Mesenteric fat pad (tissue), 1 donor: ENCODE data around the gene UAP1L1. TPM values are rescaled to one million over a fixed set of nuclear protein-coding genes. Genes with fewer than 3 reads are reported as not detected.
A peak's percentile ranks its signal among the peaks of the same experiment; 100 is the strongest.
"Not testable (repeated sequence)": the region's sequence is repeated elsewhere in the genome, so short reads cannot be mapped to it uniquely, and the experiment has no call there.

Source experiments
- DNase-seq: peaks from one replicate; pipeline ENCODE4 v3.0.0-alpha.2; 2020; ENCODE audit warnings: low spot score
- long read RNA-seq: library from polyadenylated mRNA; unstranded; transcript quantifications from one replicate; pipeline ENCODE4 v2.0.0, GENCODE V29; 2020
- total RNA-seq: library from RNA; stranded (reverse); fragmentation: NEBNext Ultra II Directional; extraction: Animal tissue kit (Norgen Biotek cat#: 25700); gene quantifications from one replicate; pipeline ENCODE4 v1.2.1, GENCODE V29; 2021
- donor health status: DM: yes; HTN: yes; CAD: no.

The UAP1L1 gene
- total RNA-seq = 28.1 TPM
- long read RNA-seq, partial matches to known transcripts = 10 of 10 reads
- long read RNA-seq, other reads (novel, unspliced or antisense) = 0 of 10 reads

DNA sequence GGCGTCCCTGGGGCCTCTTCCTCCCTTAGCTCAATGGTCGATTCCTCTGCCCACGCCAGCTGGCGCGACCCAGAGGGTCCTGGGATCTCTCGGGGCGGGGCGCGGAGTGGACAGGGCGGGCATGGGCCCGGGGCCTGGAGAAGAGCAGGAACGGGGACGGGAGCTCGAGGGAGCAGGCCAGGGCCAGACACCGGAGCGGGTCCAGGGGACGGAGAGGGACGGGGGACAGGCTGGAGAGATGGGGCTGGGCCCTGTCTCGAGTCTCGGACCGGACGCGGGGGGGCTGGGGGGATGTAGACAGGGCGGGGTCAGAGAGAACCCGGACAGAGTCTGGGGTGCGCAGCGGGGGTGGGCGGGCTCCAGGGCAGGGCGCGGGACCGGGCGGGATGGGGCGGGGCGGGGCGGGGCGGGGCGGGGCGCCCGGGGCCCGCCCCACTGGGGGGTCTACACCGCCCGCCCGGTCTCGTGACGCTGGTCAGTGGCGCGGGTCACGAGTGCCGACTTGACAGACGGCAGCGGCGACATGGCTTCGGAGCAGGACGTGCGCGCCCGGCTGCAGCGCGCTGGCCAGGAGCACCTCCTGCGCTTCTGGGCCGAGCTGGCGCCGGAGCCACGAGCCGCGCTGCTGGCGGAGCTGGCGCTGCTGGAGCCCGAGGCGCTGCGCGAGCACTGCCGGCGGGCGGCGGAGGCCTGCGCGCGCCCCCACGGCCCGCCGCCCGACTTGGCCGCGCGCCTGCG lies at the start of gene UAP1L1:
UAP1L1 (plus strand) TSS at position 508 of the 738 bp plus-strand sequence; CDS start at position 524, 16 bp downstream.
- peak; percentile 91 for DNase-seq

DNA sequence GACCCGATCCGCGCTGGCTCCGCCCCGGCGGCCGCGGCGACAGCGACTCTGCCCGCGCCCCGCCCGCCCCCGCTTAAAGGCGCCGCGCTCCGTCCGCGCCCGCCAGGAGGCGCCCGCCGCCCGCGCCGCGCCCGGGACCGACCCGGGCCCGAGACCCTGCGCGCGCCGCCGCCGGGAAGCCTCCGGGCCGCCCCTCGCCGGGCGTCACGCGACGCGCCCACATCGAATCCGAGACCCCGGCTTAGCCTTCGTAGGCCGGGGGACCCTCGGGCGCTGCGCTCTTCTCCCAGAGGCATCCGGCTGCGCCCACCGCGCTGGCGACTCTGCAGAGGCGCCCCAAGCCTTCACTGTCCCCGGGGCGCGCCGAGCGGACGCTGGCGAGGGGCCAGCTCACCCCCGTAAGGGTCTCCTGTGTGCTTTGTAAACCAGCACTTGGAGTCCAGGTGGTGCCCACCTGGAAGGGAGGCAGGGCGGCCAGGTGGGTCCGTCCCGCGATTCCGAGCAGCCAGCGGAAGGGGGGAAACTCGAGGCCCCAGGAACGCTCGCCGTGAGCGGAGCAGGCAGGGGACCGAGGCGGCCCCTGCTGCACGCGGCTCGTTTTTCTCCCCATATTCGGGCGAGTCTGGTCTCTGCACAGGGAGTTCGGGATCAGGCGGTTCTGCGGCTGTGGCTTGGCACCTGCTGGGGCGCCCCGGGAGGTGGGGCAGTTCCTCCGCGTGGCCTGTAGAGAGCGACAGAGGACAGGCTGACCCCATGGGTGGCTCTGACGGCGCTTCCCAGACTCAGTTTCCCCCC lies 48.9 kb upstream of the UAP1L1 start:
- no peak for DNase-seq

DNA sequence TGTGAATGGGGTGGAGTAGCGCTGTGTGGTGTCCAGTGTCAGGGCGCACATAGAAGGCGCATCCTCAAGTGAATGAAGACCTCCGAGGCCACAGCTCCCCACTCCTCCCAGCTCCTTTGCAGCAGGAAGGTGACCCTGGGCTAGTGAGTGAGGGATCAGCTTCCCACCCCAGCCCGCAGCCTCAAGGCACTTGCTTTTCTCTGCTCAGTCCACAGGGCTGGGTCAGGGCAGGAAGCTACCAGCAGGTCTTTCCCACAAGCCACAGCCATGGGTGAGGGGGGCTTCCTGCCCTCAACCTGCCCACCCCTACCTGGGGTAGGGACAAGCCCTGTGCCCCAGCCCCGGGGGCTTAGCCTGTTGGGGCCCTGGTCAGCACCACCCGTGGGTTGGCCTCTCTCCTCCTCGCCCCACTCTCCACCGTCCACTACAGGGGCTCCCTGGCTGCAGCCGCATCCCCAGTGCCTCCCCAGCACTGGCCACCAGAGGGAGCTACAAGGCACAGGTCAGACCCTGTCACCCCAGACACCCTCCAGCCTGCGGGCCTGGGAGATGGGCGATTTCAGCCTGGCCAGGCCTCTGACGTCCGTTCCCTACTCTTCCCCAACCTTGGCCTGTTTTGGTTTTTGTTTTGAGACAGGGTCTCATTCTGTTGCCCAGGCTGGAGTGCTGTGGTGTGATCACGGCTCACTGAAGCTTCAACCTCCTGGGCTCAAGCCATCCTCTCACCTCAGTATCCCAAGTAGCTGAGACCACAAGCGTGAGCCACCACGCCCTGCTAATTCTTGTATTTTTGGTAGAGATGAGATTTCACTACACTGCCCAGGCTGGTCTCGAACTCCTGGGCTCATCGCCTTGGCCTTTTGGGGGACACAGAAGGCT lies 48.0 kb upstream of the UAP1L1 start:
- no peak for DNase-seq

DNA sequence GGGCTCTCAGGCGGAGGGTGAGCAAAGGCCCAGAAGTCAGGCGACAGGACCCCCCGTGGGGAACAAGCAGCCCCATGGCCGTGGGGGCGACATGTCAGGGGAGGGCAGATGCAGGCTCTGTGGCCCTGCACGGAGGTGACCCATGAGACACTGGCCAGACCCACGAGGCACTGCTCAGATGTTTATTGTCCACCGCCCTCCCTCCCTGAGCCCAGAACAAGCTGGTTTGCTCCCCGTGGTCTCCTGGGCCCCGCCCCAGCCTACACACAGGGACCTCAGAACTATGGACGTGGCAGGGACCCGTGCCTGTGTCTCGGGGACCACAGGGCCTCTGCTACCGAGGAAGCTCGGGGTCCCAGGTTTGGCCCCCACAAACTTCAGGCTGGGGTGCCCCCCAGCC lies 47.3 kb upstream of the UAP1L1 start:
- no peak for DNase-seq

- no peak for DNase-seq
These were observed 46.5 kb upstream of the UAP1L1 start for GRCh38 chr9:137030538-137031527.

DNA sequence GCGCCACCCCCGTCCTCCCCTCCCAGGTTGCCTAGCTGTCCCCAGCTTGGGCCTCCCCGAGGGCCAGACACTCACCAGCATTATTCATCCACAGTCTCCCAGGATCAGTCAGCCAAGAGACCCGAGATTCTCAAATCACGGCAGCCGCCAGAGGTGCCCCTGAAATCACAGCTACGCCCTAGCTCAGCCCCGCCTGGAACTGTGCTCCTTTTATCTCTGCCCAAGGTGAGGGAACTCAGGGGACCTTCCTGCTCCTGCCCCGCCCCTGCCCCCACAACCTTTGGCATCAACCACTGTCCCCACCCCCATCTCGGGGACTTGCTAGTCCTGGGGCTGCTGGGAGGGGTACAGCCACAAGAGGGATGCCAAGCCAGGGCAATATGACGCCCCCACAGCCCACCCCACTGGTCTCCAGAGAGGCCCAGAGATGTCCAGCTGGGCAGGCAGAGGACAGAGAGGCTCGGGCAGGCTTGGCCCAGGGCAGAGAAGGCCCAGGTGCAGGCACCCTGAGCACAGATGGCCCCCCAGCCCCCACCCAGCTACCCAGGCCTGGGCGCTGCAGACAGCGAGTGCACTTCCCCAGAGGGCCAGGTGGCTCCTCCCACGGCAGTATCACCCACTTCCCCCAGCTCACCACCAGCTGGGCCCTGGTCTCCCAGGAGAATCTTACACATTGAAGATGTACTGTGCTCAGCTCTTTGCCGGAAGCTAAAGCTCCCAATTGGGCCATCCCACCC lies 45.2 kb upstream of the UAP1L1 start, which contains the start of gene FUT7:
FUT7 (minus strand) TSS at position 185 of the 737 bp plus-strand sequence; CDS start at position 88, 97 bp downstream.
- no peak for DNase-seq

- DNase-seq = no peak
These were observed 44.5 kb upstream of the UAP1L1 start for GRCh38 chr9:137032858-137033257.

DNA sequence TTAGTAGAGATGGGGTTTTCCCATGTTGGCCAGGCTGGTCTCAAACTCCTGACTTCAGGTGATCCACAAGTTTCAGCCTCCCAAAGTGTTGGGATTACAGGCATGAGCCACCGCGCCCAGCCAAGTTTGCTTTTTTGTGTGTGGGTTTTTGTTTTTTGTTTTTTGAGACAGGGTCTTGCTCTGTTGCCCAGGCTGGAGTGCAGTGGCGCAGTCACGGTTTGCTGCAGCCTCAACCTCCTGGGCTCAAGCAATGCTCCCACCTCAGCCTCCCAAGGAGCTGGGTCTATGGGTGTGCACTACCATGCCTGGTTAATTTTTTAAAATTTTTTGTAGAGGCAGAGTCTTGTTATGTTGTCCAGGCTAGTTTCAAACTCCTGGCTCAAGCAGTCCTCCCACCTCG lies 43.8 kb upstream of the UAP1L1 start:
- DNase-seq = not testable (repeated sequence)

- DNase-seq = no peak
These were observed 43.1 kb upstream of the UAP1L1 start for GRCh38 chr9:137034039-137034708.

DNA sequence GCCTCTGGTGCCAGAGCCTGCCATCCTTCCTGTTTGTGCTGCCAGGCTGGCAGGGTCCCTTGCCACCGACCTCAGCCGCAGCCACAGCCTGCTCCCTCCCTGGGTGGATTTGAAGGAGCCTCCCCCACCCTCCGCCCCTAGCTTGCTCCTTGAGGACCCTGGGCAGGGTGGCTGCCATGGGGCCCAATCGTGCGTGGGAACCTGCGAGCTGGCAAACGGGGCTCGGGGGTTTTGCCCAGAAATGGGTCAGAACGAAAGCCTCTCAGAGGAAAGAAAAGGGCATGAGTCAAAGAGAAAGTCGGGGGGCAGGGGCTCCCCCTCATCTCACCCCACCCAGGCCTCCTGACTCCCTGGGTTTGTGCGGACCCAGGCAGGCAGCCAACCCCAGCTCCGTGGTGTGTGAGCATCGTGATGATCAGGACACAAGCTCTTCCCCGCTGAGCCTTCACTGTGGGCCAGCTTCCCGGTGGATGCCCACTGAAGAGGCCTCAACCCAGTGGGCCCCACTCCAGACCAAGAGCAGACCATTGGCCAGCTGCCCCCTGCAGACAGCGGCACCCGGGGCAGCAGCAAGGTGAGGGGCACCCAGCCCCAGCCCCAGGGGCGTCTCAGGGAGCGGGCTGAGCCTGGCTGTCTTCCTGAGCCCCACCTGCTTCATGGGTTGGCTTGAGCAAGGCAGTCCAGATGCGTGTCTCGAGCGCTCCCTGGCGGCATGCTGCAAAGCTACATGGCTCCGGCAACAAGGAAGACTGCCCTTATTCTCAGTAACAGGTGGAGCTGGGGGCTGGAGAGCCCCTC lies 42.4 kb upstream of the UAP1L1 start:
- no peak for DNase-seq

GRCh38 chr9:137035507-137035834 lies 41.8 kb upstream of the UAP1L1 start:
- DNase-seq = no peak

- DNase-seq = no peak
These were observed 41.4 kb upstream of the UAP1L1 start for GRCh38 chr9:137035937-137036336.

DNA sequence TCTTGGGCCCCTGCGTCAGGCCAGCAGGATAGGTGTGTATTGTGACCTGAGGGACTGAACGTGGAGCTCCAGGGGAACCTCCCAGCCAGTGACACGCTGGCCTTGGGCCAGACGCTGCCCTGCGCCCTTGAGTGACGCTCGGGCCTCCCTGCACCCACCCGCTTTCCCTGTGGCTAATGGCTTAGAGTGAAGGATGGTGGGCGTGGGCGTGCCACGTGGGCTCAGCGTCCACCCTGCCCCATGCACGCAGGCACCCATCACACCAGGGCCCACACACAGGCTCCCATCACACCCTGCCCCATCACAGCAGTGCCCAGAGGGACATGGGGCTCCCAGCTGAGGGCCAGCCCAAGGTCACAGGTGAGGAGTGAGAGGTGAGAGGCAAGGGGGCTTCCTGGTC lies 40.3 kb upstream of the UAP1L1 start:
- DNase-seq = no peak

DNA sequence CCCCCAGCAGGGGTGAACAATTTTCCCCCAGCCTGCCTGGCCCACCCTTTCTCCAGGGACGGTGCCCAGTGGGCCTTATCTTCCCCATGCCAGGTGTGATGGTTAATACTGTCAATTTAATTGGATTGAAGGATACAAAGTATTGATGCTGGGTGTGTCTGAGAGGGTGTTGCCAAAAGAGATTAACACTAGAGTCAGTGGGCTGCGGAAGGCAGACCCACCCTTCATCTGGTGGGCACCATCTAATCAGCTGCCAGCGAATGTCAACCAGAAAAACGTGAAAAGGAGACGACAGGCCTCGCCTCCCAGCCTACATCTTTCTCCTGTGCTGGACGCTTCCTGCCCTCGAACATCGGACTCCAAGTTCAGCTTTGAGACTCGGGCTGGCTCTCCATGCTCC lies 39.8 kb upstream of the UAP1L1 start:
- no peak for DNase-seq

DNA sequence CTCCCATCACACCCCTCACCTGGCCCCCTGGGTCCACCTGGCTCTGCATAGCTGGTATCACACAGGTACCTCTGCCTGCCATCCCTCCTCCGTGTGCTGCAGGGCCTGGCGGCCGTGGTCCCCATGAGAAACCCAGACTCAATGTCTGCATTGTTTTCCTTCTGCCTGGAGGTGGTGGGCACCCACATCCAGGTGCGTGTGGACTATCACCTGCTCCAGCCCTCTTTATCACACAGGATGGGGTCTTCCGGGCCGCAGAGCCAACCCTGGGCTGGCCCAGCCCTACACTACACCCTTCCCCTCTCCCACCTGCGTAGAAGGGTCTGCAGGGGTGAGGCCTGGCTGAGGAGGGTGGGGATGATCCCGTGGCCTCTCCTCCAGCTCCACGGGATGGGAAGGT lies 38.4 kb upstream of the UAP1L1 start:
- DNase-seq = no peak

DNA sequence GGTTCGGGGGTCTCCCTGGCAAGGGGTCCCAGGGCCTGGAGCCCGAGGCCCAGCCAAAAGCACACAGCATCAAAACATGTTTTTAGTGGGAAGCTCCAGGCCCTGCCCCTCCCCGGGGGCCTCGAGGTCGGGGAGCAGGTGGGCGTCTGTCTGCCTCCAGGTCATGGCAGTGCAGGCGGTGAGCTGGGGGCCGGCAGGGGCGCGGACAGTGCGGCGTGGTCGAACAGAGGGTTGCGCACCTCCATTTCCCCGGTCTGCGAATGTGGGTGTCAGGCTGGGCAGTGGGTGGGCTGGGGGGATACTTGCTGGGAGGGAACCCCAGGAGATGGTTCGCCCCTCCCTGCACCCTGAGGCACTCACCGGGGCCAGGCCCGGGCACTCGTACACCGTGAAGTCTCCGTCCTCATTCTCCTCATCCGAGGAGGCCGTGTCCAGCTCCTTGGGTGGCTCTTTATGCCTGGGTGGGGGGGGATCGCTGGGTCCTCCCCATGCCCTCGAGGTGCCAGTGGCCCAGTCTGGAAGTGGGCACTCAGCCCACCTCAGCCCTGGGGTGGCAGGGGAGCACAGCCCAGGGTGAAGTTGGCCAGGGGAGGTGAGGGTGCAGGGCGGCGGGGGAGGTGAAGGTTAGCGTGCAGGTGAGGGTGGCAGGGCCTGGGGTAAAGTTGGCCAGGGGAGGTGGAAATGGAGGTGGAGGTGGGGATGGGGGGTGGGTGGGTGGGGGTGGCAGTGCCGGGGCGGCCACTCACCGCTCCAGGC lies 37.5 kb upstream of the UAP1L1 start:
- DNase-seq = no peak

GRCh38 chr9:137040568-137040967 lies 36.7 kb upstream of the UAP1L1 start:
- DNase-seq = no peak
